NCI-H2081 (cell line): ENCODE results near the gene IL33.
"Not testable (repeated sequence)": the region's sequence is repeated elsewhere in the genome, so short reads cannot be mapped to it uniquely, and the experiment has no call there.

Experiments used
- DNase-seq, 2 experiments: peaks; one replicate each; lab custom pipeline; 2025; lab: John Stamatoyannopoulos, UW

The IL33 gene

GRCh38 chr9:6215562-6215961 is at the start of gene IL33:
TSS of gene IL33 (plus strand) at chr9:6215807. CDS start at chr9:6241695, 25,888 bp downstream.
- peak in 1 of 2 experiments; percentile 8 for DNase-seq

- DNase-seq, result no peak
Observed at GRCh38 chr9:6171667-6172066, 43.9 kb upstream of the IL33 start.

- DNase-seq, result no peak
Observed at GRCh38 chr9:6173914-6174313, 41.7 kb upstream of the IL33 start.

- not testable (repeated sequence) for DNase-seq
Observed at GRCh38 chr9:6182549-6183226, 32.9 kb upstream of the IL33 start.

- no peak for DNase-seq
Observed at GRCh38 chr9:6183227-6183551, 32.4 kb upstream of the IL33 start.

GRCh38 chr9:6183627-6184026 is 32.0 kb upstream of the IL33 start:
- no peak for DNase-seq

GRCh38 chr9:6184749-6185645 is 30.6 kb upstream of the IL33 start:
- DNase-seq, result no peak

GRCh38 chr9:6186691-6187090 is 28.9 kb upstream of the IL33 start:
- no peak for DNase-seq

GRCh38 chr9:6187272-6187671 is 28.3 kb upstream of the IL33 start:
- DNase-seq, result no peak

GRCh38 chr9:6188466-6188865 is 27.1 kb upstream of the IL33 start:
- no peak for DNase-seq

GRCh38 chr9:6188906-6189305 is 26.7 kb upstream of the IL33 start:
- no peak for DNase-seq

GRCh38 chr9:6194934-6195333 is 20.7 kb upstream of the IL33 start:
- no peak for DNase-seq

GRCh38 chr9:6195714-6196360 is 19.8 kb upstream of the IL33 start:
- DNase-seq, result no peak

- DNase-seq, result peak in 1 of 2 experiments; percentile 8
Observed at GRCh38 chr9:6197330-6197729, 18.3 kb upstream of the IL33 start.

GRCh38 chr9:6198251-6198650 is 17.4 kb upstream of the IL33 start:
- no peak for DNase-seq

- no peak for DNase-seq
Observed at GRCh38 chr9:6199596-6199995, 16.0 kb upstream of the IL33 start.

GRCh38 chr9:6200761-6201160 is 14.8 kb upstream of the IL33 start:
- DNase-seq, result no peak

GRCh38 chr9:6209966-6210365 is 5.6 kb upstream of the IL33 start:
- no peak for DNase-seq

GRCh38 chr9:6212722-6213375 is 2.8 kb upstream of the IL33 start:
- no peak for DNase-seq

GRCh38 chr9:6214434-6214833 is 1.2 kb upstream of the IL33 start:
- DNase-seq, result no peak

- no peak for DNase-seq
Observed at GRCh38 chr9:6214903-6215302, 704 bp upstream of the IL33 start.

- DNase-seq, result no peak
Observed at GRCh38 chr9:6216002-6216401, 395 bp downstream of the IL33 start.
